GM04503 (cell line): Measurements from ENCODE around the gene GLDC.
"Not testable (repeated sequence)": the region's sequence is repeated elsewhere in the genome, so short reads cannot be mapped to it uniquely, and the experiment has no call there.

Source experiments
- DNase-seq: peaks from one replicate; pipeline ENCODE4 v3.0.0-alpha.2; 2012; ENCODE audit warnings: low read depth

The GLDC gene

DNA sequence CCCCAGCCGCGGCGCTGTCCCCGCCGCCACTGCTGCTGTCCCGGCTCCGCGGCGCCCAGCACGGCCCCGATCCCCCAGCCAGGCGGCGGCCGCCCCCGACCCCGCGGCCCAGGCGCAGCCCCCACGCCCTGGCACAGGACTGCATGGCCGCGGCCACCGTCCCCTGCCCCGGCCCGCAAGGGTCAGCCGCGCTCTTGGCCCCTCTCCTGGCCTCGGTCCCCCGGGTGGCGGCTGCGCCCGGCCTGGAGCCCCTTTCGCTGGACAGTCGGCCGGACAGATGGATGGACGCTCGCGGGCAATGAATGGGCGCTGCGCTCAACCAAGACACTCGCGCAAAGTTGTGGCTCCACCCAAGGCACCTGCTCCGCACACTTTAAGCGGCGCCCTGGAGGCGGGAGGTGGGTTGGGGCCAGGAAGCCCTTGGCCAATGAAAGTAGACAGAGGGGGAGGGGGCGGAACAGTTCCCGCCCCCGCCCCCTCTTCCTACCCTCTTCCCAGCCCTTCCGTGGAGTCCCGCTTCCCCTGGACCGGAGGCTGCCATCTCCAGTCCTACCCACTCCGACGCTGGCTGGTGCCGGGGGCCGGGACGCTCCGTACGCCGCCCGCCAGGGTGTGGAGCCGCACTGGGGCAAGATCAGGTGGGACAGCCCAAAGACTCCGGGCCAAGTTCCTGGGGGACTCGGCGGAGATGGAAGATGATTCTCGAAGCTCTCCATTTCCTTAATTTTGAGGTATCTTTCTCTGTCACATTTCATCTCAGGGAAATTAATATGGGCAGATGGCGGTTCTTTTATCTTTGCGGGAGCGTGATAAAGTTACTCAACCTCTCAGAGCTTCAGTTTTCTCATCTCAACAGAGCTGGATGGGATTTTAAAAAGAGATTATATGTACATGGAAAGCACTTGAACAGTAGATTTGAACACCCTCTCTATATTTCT is at the start of gene GLDC:
Gene GLDC, minus strand, starts transcription at position 375 of the 938 bp plus-strand sequence. Its CDS starts 230 bp downstream, at position 145.
- no peak for DNase-seq

DNA sequence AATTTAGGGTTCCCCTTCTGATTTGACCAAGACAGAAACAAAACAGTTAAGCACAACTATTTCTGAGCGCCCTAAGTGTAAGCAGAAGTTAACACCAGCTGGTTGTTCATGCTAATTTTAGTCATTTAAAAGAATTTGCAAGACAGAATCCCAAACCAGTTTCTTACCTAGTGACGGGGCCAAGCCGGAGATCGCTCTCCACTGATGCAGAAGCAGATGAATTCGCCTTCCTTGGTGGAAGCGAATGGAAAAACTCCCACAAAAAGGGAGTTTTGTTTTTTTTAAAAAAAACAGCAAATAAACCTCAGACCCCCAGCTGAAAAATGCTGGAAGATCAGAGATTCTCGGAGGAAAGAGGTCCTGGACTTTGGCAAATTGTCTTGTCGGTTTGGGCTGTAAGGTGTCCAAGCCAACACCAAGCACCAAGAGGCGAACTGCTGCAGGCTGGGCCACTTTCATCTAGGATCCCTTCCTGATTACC is 47.4 kb upstream of the GLDC start:
- no peak for DNase-seq

- no peak for DNase-seq
Observed at GRCh38 chr9:6692433-6692832, 46.9 kb upstream of the GLDC start.

- not testable (repeated sequence) for DNase-seq
Observed at GRCh38 chr9:6690675-6691070, 45.1 kb upstream of the GLDC start.

DNA sequence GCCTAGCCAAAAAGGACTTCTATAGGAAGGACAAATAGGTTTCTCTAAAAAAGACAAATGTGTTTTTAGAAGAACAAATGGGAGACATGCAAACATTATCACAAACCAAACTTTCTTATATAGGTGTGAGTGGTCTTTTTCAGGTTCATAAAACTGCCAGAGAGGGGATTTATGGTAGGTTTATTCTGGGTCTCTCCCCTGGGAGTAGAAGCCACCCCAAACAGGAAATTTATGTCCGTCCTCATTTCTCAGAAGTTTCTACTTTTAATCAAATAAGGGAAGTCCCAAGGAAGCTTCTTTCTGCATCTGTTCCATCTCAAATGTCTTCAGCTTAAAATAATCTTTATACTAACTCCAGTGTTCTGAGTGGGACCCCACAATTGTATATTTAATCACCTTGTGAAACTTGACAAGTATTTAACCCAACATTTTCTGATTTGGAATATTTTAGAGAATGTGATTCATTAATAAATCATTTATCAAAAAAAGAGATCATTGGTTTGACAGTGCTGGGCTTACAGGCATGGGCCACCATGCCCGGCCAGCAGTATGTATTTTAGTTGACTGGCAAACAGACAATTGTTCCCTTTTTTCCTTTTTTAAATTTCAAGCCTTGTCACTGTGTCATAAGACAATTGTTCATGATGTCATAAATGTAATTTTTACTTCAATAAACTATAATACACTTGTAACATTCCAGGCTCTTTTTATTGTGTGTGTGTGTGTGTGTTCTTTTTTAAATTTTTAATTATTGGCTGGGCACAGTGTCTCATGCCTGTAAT is 44.6 kb upstream of the GLDC start:
- DNase-seq = no peak

GRCh38 chr9:6687180-6687579 is 41.7 kb upstream of the GLDC start:
- no peak for DNase-seq

GRCh38 chr9:6686396-6686795 is 40.9 kb upstream of the GLDC start:
- DNase-seq = no peak

DNA sequence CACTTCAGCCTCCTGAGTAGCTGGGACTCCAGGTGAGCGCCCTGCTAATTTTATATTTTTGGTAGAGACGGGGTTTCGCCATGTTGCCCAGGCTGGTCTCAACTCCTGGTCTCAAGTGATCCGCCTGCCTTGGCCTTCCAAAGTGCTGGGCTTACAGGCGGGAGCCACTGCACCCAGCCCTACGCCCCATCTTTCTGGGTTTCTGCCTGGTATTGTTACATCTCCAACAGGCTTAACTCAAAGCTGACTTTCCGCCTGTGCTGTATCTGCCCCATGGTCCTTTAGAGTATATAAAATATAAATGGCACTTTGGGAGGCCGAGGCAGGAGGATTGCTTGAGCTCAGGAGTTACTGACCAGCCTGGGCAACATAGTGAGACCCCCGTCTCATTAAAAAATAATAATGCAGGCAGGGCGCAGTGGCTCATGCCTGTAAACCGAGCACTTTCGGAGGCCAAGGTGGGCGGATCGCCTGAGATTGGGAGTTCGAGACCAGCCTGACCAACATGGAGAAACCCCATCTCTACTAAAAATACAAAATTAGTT is 36.5 kb upstream of the GLDC start:
- DNase-seq = no peak

- peak; percentile 79 for DNase-seq
Observed at GRCh38 chr9:6681147-6681956, 35.8 kb upstream of the GLDC start.

DNA sequence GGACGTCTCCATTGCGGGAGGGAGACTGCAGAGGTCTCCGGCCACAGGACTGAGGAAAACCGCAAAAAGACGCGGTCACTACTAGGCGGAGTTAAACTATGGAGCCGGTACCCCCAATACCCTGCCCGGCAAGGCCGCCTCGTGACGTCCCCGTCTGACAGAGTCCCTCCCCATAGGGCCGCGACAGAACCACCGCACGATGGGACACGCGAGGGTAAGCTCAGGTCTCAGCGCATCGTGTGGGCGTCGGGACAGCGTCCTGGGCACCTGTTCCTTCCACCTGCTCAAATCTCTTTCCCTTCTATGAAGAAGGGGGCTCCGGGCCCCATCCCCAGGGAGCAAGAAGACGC is 35.2 kb upstream of the GLDC start:
- DNase-seq = no peak

DNA sequence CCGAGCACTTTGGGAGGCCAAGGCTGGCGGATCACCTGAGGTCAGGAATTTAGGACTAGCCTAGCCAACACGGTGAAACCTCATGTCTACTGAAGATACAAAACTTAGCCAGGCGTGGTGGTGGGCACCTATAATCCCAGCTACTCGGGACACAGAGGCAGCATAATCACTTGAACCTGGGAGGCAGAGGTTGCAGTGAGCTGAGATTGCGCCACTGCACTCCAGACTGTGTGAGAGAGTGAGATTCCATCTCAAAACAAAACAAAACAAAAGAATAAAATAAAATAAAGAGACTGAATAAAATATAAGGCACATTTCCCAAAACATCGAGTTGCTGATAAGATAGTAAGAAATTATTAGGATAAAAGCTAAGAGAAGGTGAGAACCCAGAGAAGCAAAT is 32.3 kb upstream of the GLDC start:
- DNase-seq = no peak

DNA sequence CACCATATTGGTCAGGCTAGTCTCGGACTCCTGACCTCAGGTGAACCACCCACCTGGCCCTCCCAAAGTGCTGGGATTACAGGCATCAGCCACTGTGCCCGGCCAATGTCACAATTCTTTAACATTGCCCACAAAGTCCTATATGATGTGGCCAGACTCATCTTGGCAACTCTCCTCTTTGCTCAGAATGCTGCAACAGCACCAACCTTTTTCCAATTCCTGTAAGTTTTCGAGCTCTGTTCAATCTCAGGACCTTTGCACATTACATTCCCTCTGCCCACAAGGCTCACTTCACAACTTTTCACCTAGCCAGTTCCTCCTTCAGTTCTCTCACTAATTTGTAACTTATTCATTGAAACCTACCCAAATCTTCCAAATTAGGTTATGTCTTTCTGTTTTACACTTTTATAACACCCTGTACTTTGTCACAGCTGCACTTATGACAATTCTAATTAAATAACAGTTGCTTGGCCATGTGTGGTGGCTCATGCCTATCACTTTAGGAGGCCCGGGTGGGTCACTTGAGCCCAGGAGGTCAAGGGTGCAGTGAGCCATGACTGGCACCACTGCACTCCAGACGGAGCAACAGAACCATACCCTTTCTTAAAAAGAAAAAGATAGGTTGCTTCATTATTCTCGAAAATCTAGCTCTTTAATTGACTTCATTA is 30.9 kb upstream of the GLDC start:
- no peak for DNase-seq

- DNase-seq = no peak
Observed at GRCh38 chr9:6675268-6675667, 29.7 kb upstream of the GLDC start.

- no peak for DNase-seq
Observed at GRCh38 chr9:6673326-6674025, 27.9 kb upstream of the GLDC start.

GRCh38 chr9:6672118-6672517 is 26.6 kb upstream of the GLDC start:
- no peak for DNase-seq

DNA sequence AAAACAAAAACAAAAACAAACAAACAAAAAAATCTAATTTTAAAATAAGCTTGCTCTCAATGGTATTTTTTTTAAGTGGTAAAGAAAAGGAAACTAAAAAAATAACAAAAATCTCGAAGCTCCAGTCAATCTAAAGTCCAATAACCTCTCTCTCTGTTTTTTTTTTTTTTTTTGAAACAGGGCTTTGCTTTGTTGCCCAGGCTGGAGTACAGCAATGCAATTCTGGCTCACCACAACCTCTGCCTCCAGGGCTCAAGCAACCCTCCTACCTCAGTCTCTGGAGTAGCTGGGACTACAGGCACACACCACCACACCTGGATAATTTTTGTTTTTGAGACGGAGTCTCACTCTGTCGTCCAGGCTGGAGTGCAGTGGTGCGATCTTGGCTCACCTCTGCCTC is 25.9 kb upstream of the GLDC start:
- DNase-seq = no peak

- no peak for DNase-seq
Observed at GRCh38 chr9:6669881-6670280, 24.4 kb upstream of the GLDC start.

DNA sequence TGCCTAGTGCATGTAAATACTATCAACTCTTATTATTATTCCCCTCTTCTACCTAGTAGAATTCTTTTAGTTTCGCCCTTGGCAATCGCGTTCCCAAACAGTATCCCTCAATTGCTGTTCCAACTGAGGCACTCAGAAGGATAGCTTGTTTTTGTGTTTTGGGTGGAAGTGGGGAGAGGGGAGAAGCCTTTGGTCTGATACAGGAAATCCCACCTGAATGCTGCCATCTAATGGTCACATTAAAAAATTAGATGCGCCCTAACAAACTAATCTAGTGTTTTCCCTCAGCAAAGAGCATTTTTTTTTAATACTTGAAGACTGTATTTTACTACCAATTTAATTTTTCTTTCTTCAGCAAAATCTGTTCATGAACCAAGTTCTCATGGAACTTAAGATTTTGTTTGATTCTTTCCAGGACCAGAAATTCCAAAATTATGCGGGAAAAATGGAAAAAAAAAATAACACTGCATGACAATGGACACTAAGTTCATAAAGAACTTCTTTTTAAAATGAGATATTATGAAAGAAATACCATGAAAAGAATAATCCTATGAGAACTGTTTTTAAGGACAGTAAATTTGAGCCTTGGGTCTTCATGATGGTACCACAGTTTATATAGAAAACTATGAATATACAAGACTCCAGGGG is 22.2 kb upstream of the GLDC start:
- no peak for DNase-seq

GRCh38 chr9:6667080-6667479 is 21.6 kb upstream of the GLDC start:
- no peak for DNase-seq

GRCh38 chr9:6665628-6666027 is 20.1 kb upstream of the GLDC start:
- DNase-seq = no peak
